HG02798 (cell line): ENCODE results near the gene NMRAL1.

Experiments used
- ATAC-seq: cut with Tn5 transposase; IDR thresholded peaks from one replicate; pipeline ENCODE4 v1.9.1; 2021; ENCODE audit warnings: mild to moderate bottlenecking; ENCODE audit not compliant: unreplicated experiment, poor library complexity

The NMRAL1 gene

GRCh38 chr16:4468972-4469371 lies 5.5 kb downstream of the NMRAL1 start:
- no peak for ATAC-seq

GRCh38 chr16:4467916-4468315 lies 6.5 kb downstream of the NMRAL1 start:
- ATAC-seq, result no peak

GRCh38 chr16:4465977-4466779 lies 8.2 kb downstream of the NMRAL1 start:
- no peak for ATAC-seq

- ATAC-seq, result no peak
Observed at GRCh38 chr16:4463522-4464163, 10.8 kb downstream of the NMRAL1 start.

GRCh38 chr16:4461250-4462085 lies 13.0 kb downstream of the NMRAL1 start:
- no peak for ATAC-seq

GRCh38 chr16:4460936-4461249 lies 13.5 kb downstream of the NMRAL1 start:
- ATAC-seq, result no peak

- ATAC-seq, result no peak
Observed at GRCh38 chr16:4455951-4456350, 18.5 kb downstream of the NMRAL1 start.

- ATAC-seq, result no peak
Observed at GRCh38 chr16:4455081-4455480, 19.3 kb downstream of the NMRAL1 start.

GRCh38 chr16:4454623-4455022 lies 19.8 kb downstream of the NMRAL1 start:
- ATAC-seq, result no peak

- no peak for ATAC-seq
Observed at GRCh38 chr16:4452674-4453073, 21.8 kb downstream of the NMRAL1 start.

- no peak for ATAC-seq
Observed at GRCh38 chr16:4450931-4451519, 23.4 kb downstream of the NMRAL1 start.

GRCh38 chr16:4450430-4450829 lies 24.0 kb downstream of the NMRAL1 start:
- no peak for ATAC-seq

- no peak for ATAC-seq
Observed at GRCh38 chr16:4443986-4444385, 30.4 kb downstream of the NMRAL1 start.

GRCh38 chr16:4443271-4443670 lies 31.2 kb downstream of the NMRAL1 start:
- ATAC-seq, result no peak

GRCh38 chr16:4442371-4442770 lies 32.1 kb downstream of the NMRAL1 start:
- ATAC-seq, result no peak

- ATAC-seq, result no peak
Observed at GRCh38 chr16:4437366-4437765, 37.1 kb downstream of the NMRAL1 start.

- ATAC-seq, result no peak
Observed at GRCh38 chr16:4435337-4436067, 38.9 kb downstream of the NMRAL1 start.

- no peak for ATAC-seq
Observed at GRCh38 chr16:4433914-4434787, 40.3 kb downstream of the NMRAL1 start.

GRCh38 chr16:4433228-4433627 lies 41.2 kb downstream of the NMRAL1 start:
- no peak for ATAC-seq
